SK-N-MC (cell line): Measurements from ENCODE around the gene PAX2.

Experiments
- EZH2 ChIP-seq: fragments of 200-600 bp; sonication (generic); IDR thresholded peaks from one replicate; pipeline ENCODE4 v1.6.1; 2017; ENCODE audit warnings: antibody characterized with exemption
- POLR2AphosphoS5 ChIP-seq: IDR thresholded peaks from 2 replicates; pipeline ENCODE4 v1.6.1; 2012; ENCODE audit warnings: mild to moderate bottlenecking, low read depth, low read length, borderline replicate concordance

DNA sequence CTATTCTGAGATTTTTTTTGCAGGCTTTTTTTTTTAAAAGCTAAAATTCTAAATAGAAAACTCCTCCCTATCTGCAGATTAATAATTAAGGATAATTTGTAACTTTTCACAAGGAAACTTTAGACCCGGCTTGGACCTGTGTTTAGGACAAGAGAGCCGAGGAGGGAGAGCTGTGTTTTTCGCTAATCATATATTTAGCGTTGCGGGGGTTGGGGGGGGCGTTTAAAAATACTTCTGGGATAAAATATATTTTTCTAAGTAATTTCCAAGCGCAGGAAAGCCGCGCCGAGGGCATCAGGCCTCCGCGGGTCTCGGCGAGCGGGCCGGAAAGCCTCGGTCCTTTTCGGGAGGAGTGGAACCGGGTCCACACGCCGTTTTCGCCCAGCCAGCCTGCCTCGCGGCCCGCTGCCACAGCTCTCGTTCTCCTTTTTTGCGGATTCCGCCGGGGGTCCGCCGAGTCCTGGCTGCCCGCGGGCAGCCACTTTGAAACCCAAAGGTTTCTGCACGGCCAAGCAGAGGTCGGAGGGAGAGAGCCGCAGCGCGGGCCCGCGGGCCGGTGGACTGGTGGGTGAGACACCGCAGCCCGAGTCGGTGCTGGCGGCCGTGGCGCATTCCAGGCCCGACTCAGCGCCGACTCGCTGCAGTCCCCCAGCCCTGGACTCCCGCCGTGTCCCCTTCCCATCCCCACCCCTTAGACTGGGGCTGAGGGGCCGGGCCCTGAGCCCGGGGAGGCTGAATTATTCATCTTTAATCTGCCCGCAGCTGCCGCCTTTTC, 2.3 kb downstream of the PAX2 start:
- TF ChIP-seq EZH2, result no peak
- TF ChIP-seq POLR2AphosphoS5, result no peak
